NCI-H2227 (cell line): Measurements from ENCODE around the gene B3GNT3.
A peak's percentile ranks its signal among the peaks of the same experiment; 100 is the strongest.

ENCODE experiments used
- DNase-seq: peaks from one replicate; lab custom pipeline; 2025; ENCODE audit not compliant: unreplicated experiment; lab: John Stamatoyannopoulos, UW

Gene B3GNT3

GRCh38 chr19:17859533-17860330, 64.8 kb downstream of the B3GNT3 start, which contains the start of gene RPL18A:
TSS of gene RPL18A (plus strand) at chr19:17859910. CDS start at chr19:17859957, 47 bp downstream.
- DNase-seq, result peak; percentile 98

- no peak for DNase-seq
Observed at GRCh38 chr19:17860331-17860992, 65.5 kb downstream of the B3GNT3 start.

GRCh38 chr19:17860993-17861360, 66.0 kb downstream of the B3GNT3 start:
- DNase-seq, result no peak

GRCh38 chr19:17861542-17862402, 66.8 kb downstream of the B3GNT3 start:
- DNase-seq, result no peak

GRCh38 chr19:17862711-17863519, 68.0 kb downstream of the B3GNT3 start:
- DNase-seq, result no peak
